Loucy (cell line): Measurements from ENCODE around the gene ANO10.
"Not testable (repeated sequence)": the region's sequence is repeated elsewhere in the genome, so short reads cannot be mapped to it uniquely, and the experiment has no call there.

Source experiments
- H2AFZ ChIP-seq: fragments of 200-600 bp; sonication (generic); 2 replicates; pipeline ENCODE4 v1.6.0; 2016; ENCODE audit warnings: antibody characterized with exemption, mild to moderate bottlenecking, low read length, moderate library complexity
- H3F3A ChIP-seq: fragments of 200-600 bp; 2 replicates; pipeline ENCODE4 v1.6.0; 2016; ENCODE audit warnings: antibody characterized with exemption, low read depth, mild to moderate bottlenecking
- H3K27me3 ChIP-seq: fragments of 200-600 bp; sonication (generic); 2 replicates; pipeline ENCODE4 v1.6.1; 2014; ENCODE audit warnings: low read length, mild to moderate bottlenecking; ENCODE audit not compliant: insufficient read depth, poor library complexity, severe bottlenecking
- H3K36me3 ChIP-seq: fragments of 200-600 bp; sonication (generic); 2 replicates; pipeline ENCODE4 v1.6.1; 2016; ENCODE audit warnings: low read length; ENCODE audit not compliant: insufficient read depth
- H3K4me1 ChIP-seq: fragments of 200-600 bp; sonication (generic); 2 replicates; pipeline ENCODE4 v1.5.1; 2014; ENCODE audit warnings: low read length, mild to moderate bottlenecking; ENCODE audit not compliant: insufficient read depth, poor library complexity, severe bottlenecking
- H3K4me2 ChIP-seq: fragments of 200-600 bp; sonication (generic); 2 replicates; pipeline ENCODE4 v1.6.0; 2014; ENCODE audit warnings: antibody characterized with exemption, low read length, low read depth, mild to moderate bottlenecking; ENCODE audit not compliant: poor library complexity, severe bottlenecking
- H3K4me3 ChIP-seq: fragments of 200-600 bp; sonication (generic); 2 replicates; pipeline ENCODE4 v1.5.1; 2014; ENCODE audit warnings: low read length, mild to moderate bottlenecking, mixed read lengths; ENCODE audit not compliant: poor library complexity, severe bottlenecking
- H3K79me2 ChIP-seq: fragments of 200-600 bp; sonication (generic); 2 replicates; pipeline ENCODE4 v1.6.1; 2014; ENCODE audit warnings: low read length; ENCODE audit not compliant: insufficient read depth
- H3K9ac ChIP-seq: fragments of 200-600 bp; sonication (generic); 2 replicates; pipeline ENCODE4 v1.6.0; 2014; ENCODE audit warnings: mild to moderate bottlenecking, low read depth, low read length, moderate library complexity; ENCODE audit not compliant: poor library complexity, severe bottlenecking
- H3K9me2 ChIP-seq: fragments of 200-600 bp; sonication (generic); replicated peaks from 2 replicates; pipeline ENCODE4 v1.6.1; 2016; ENCODE audit warnings: low read depth, low read length, mixed read lengths
- H3K9me3 ChIP-seq: fragments of 200-600 bp; sonication (generic); 2 replicates; pipeline ENCODE4 v1.6.1; 2014; ENCODE audit warnings: mild to moderate bottlenecking, antibody characterized with exemption, low read length, low read depth; ENCODE audit not compliant: insufficient read depth
- H4K20me1 ChIP-seq: fragments of 200-600 bp; sonication (generic); 2 replicates; pipeline ENCODE4 v1.6.0; 2014; ENCODE audit warnings: antibody characterized with exemption, low read length, mild to moderate bottlenecking; ENCODE audit not compliant: insufficient read depth, poor library complexity, severe bottlenecking
- CTCF ChIP-seq: fragments of 200-600 bp; sonication (generic); conservative IDR thresholded peaks from 2 replicates; pipeline ENCODE4 v1.5.1; 2014; ENCODE audit warnings: mild to moderate bottlenecking, antibody characterized with exemption, low read length
- EZH2phosphoT487 ChIP-seq: fragments of 200-600 bp; IDR thresholded peaks from 2 replicates; pipeline ENCODE4 v1.6.1; 2018; ENCODE audit warnings: antibody characterized with exemption, mild to moderate bottlenecking, moderate library complexity, borderline replicate concordance

Gene ANO10

DNA sequence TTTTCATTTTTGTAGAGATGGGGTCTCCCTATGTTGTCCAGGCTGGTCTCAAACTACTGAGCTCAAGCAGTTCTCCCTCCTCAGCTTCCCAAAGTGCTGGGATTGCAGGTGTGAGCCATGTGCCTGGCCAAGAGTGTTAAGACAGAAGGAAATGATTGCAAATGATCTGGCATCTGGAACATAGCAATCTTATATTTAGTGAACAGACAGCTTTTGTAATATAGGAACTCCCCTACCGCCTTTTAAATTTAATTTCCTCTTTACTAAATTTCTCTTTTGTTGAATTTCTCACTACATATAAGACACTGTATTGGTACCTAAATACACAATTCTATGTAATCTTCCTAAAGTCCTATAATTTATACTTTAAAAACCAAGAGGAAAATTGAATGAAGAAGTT is 13.1 kb downstream of the ANO10 start:
- no peak for TF ChIP-seq EZH2phosphoT487
- no peak for TF ChIP-seq CTCF

GRCh38 chr3:43606284-43606683 is 15.5 kb downstream of the ANO10 start:
- peaks cover 13% of the 10 kb centered on the region for H3K36me3 ChIP-seq
- no peaks in the 10 kb centered on the region for H3K79me2 ChIP-seq
- no peaks in the 10 kb centered on the region for H3K27me3 ChIP-seq
- no peak overlapping the region for H2AFZ ChIP-seq
- no peaks in the 10 kb centered on the region for H3F3A ChIP-seq
- H4K20me1 ChIP-seq = no peaks in the 10 kb centered on the region
- H3K9ac ChIP-seq = no peak overlapping the region
- no peaks in the 10 kb centered on the region for H3K9me2 ChIP-seq
- H3K4me1 ChIP-seq = no peaks in the 10 kb centered on the region
- no peak overlapping the region for H3K4me3 ChIP-seq
- no peak for TF ChIP-seq CTCF
- no peak for TF ChIP-seq EZH2phosphoT487
- H3K4me2 ChIP-seq = no peak overlapping the region
- no peaks in the 10 kb centered on the region for H3K9me3 ChIP-seq

More for the DNA sequence above, 13.1 kb downstream of the ANO10 start:
- no peaks in the 10 kb centered on the region for H3K27me3 ChIP-seq
- no peaks in the 10 kb centered on the region for H3K4me1 ChIP-seq
- H3K9me3 ChIP-seq = no peaks in the 10 kb centered on the region
- H4K20me1 ChIP-seq = no peaks in the 10 kb centered on the region
- no peaks in the 10 kb centered on the region for H3K79me2 ChIP-seq
- no peaks in the 10 kb centered on the region for H3K9me2 ChIP-seq
- H3K36me3 ChIP-seq = peaks cover 10% of the 10 kb centered on the region
- H3K9ac ChIP-seq = no peak overlapping the region
- H3K4me2 ChIP-seq = no peak overlapping the region
- no peak overlapping the region for H2AFZ ChIP-seq
- no peaks in the 10 kb centered on the region for H3F3A ChIP-seq
- no peak overlapping the region for H3K4me3 ChIP-seq

DNA sequence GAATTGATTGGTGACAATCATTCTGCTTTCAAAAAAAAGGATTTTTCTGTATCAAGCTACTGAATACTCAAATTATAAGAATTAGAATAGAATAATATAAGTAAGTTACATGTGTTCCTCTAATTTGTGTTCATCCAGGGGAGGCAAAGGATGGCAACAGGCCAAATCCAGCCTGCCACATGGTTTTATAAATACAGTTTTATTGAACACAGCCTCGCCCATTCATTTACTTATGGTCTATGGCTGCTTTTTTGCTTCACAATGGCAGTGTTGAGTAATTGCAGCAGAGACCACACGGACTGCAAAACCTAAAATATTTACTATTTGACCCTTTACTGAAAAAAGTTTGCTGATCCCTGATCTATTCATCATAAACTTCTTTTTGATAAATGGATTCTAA is 21.9 kb downstream of the ANO10 start:
- H3F3A ChIP-seq, H3K9ac ChIP-seq, H3K9me3 ChIP-seq, H3K9me2 ChIP-seq, H3K79me2 ChIP-seq, H3K4me3 ChIP-seq, H3K4me1 ChIP-seq, H2AFZ ChIP-seq, H4K20me1 ChIP-seq, H3K4me2 ChIP-seq, H3K27me3 ChIP-seq, H3K36me3 ChIP-seq: not testable (repeated sequence)

GRCh38 chr3:43597961-43598360 is 23.9 kb downstream of the ANO10 start:
- H3K79me2 ChIP-seq = no peaks in the 10 kb centered on the region
- no peak overlapping the region for H3K4me2 ChIP-seq
- no peak overlapping the region for H3K4me3 ChIP-seq

DNA sequence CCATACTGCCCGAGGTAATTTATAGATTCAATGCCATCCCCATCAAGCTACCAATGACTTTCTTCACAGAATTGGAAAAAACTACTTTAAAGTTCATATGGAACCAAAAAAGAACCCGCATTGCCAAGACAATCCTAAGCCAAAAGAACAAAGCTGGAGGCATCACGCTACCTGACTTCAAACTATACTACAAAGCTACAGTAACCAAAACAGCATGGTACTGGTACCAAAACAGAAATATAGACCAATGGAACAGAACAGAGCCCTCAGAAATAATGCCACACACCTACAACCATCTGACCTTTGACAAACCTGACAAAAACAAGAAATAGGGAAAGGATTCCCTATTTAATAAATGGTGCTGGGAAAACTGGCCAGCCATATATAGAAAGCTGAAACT is 25.6 kb downstream of the ANO10 start:
- H3K79me2 ChIP-seq, H3K9me3 ChIP-seq, H3K4me2 ChIP-seq, H3F3A ChIP-seq, H3K27me3 ChIP-seq, H3K4me1 ChIP-seq, H3K9ac ChIP-seq, H2AFZ ChIP-seq, H3K4me3 ChIP-seq, H3K9me2 ChIP-seq, H4K20me1 ChIP-seq, H3K36me3 ChIP-seq: not testable (repeated sequence)

More at GRCh38 chr3:43597961-43598360, 23.9 kb downstream of the ANO10 start:
- peaks cover 3% of the 10 kb centered on the region; the same call in 1 of the 2 replicates for H3K36me3 ChIP-seq
- H3F3A ChIP-seq = no peaks in the 10 kb centered on the region
- TF ChIP-seq EZH2phosphoT487 (no peak), CTCF (no peak)
- no peaks in the 10 kb centered on the region for H4K20me1 ChIP-seq
- no peaks in the 10 kb centered on the region for H3K27me3 ChIP-seq
- H3K9me3 ChIP-seq = no peaks in the 10 kb centered on the region
- no peaks in the 10 kb centered on the region for H3K9me2 ChIP-seq
- no peaks in the 10 kb centered on the region for H3K4me1 ChIP-seq
- no peak overlapping the region for H3K9ac ChIP-seq
- no peak overlapping the region for H2AFZ ChIP-seq
